Esophagus squamous epithelium (tissue), 4 donors: ENCODE measurements around the gene DNAJA3.

Experiments used
- CTCF ChIP-seq, 6 experiments: fragments of 450-650 bp in 4 of 6; fragments of 200-600 bp in 2 of 6; sonication (generic) in 2 of 6; IDR thresholded peaks; one replicate each; pipeline ENCODE4 v1.5.1; 2016 to 2019; ENCODE audit warnings: antibody characterized with exemption in 6 of 6, mild to moderate bottlenecking in 4 of 6, moderate library complexity in 4 of 6
- POLR2A ChIP-seq, 4 donors: fragments of 450-650 bp; IDR thresholded peaks; one replicate each; pipeline ENCODE4 v1.6.1; 2017; ENCODE audit warnings: antibody characterized with exemption in 4 of 4, mild to moderate bottlenecking in 4 of 4, moderate library complexity in 3 of 4

GRCh38 chr16:4403133-4403949, 22.3 kb upstream of the DNAJA3 start:
- TF ChIP-seq POLR2A (IDR thresholded peaks at IDR 0.05), result no peak
- no peak for TF ChIP-seq CTCF (IDR thresholded peaks at IDR 0.05)
